NCI-H748 (cell line): ENCODE results near the gene CNKSR1.

Experiments
- DNase-seq: peaks from one replicate; lab custom pipeline; 2025; ENCODE audit not compliant: unreplicated experiment; lab: John Stamatoyannopoulos, UW

The CNKSR1 gene

GRCh38 chr1:26177182-26177684 lies at the start of gene CNKSR1:
Gene CNKSR1 (plus strand): TSS chr1:26177491. CDS start chr1:26177548, 57 bp downstream.
- no peak for DNase-seq

DNA sequence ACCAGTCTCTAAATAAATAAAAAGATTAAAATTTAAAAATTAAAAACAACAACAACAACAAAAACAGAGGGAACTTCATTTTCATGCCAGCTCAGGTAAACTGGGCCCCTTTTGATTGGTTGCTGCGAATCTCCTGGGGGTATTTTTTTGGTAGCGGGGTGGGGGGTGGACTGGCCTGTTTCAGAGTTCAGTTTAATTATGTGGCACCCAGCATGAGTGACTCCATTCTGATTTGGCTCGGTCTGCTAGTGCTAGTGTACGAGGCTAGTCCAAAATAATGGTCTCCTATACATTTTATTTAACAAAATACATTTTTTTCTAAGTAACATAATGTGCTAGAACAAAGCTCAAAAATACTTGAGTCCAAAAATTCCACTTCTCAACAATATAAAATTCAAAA lies 47.5 kb upstream of the CNKSR1 start:
- no peak for DNase-seq

DNA sequence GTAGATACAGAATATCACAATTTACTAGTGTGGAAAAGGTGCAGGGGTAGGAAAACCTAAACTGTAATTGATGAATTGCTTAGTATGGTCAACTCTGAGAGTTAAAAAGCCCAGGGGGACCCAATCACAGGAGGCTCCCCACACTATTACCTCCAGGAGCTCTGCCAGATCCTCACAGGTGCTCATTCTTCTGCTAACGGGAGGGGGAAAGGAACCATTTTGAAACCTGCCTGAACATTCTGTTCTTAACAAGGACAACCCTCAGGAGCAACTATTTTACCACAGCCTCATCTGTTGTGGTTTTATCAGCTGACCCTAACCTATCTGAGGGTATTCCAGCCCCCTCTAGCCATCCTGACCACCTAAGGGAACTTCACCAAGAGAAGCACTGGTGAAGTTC lies 46.6 kb upstream of the CNKSR1 start:
- no peak for DNase-seq

DNA sequence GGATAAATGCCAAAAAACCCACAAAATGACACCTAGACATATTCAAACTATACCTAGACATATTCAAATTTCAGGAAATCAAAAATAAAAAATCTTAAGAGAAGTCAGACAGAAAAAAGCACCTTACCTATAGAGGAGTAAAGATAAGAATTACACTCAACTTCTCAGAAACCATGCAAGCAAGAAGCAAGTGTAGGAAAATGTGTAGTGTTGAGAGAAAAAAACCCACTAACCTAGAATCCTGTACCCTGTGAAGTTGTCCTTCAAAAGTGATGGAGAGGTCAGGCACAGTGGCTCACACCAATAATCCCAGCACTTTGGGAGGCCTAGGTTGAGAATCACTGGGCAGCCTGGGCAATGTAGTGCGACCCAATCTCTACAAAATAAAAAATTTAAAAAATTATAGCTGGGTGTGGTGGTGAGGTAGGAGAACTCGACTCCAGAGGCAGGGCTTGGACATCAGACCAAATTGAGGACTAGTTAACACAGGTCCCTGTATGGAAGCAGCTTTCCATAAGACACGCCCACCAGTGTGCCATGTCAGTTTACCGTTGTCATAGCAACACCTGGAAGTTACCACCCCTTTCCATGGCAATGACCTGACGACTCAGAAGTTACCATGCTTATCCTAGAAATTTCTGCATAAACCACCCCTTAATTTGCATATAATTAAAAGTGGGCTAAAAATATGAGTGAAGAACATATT lies 45.0 kb upstream of the CNKSR1 start:
- DNase-seq = peak; percentile 54

- no peak for DNase-seq
Measured at GRCh38 chr1:26132834-26133167, 44.5 kb upstream of the CNKSR1 start.

DNA sequence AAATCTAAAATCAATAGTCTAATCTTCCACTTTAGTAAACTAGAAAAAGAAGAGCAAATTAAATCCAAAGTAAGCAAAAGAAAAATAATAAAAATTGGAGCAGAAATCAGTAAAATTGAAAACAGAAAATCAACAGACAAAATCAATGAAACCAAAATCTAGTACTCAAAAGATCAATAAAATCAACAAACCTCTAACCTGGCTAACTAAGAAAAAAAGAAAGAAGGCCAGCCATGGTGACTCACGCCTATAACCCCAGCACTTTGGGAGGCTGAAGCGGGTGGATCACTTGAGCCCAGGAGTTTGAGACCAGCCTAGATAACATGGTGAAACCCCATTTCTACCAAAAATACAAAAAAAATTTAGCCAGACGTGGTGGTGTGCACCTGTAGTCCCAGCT lies 42.8 kb upstream of the CNKSR1 start:
- DNase-seq = no peak

DNA sequence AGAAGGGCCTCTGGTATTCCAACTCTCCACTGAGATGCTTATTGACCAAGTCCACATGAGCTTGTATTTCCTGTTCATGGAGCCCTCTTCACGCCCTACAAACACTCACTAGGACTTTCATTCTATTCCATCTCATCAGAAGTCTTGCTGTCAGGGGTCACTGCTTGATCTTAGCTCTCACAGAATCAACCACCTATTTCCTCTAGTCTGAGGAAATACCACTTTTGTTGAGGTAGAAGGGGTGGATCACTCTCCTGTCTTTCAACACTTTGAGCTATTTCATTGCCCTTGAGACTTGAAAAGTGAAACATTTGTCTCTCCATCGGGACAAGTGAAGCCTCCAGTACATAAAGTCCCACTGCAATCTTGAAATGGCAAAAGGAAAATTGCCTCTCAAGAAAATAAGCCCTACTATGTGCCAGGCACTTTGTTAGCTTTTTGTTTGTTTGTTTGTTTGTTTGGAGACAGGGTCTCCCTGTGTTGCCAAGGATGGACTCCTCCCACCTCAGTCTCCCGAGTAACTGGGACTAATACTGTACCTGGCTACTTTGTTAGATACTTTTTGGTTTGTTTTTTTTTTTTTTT lies 38.2 kb upstream of the CNKSR1 start:
- no peak for DNase-seq

GRCh38 chr1:26142159-26142558 lies 35.1 kb upstream of the CNKSR1 start:
- no peak for DNase-seq

DNA sequence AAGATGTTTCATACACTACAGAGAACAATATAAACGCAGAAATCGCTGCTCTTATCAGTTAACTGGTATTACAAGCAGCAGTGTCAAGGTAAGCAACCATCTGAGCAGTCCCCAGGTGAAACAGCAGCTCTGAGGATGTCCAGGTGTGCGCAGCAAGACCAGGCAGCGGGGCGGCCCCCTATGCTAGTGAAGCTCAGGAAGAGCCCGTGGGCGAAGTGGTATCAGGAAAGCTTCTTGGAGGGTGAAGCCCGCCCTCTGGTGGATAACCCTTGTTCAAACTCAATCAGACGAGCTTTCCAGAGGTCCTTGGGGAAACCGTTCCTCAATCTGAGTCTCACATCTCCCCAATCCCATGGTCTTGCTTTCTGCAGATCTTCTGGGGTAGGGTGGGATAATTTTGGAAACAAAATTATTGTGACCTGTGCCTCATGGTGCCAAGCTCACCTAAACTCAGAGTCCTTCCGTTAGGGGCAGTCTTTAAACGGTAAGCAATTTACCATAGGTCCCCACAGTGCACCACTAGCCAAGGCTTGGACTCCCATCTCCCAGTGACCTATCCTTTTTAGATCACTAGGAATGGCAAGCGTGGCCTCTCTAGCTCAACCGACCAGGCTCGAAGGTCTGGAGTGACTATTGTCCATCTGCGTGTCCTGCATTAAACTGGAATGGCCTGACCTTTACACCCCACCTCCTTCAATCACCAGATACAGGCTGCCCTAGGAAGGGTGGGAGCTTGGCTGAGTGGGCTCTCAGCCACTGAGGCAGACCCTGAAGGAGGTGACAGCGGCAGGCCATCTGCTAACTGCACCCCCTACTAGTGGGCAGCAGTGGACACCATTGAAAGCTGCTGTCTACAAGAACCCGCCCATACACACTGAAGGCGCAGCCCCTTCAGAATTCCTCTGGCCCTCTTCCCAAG lies 32.0 kb upstream of the CNKSR1 start:
- peak; percentile 89 for DNase-seq

DNA sequence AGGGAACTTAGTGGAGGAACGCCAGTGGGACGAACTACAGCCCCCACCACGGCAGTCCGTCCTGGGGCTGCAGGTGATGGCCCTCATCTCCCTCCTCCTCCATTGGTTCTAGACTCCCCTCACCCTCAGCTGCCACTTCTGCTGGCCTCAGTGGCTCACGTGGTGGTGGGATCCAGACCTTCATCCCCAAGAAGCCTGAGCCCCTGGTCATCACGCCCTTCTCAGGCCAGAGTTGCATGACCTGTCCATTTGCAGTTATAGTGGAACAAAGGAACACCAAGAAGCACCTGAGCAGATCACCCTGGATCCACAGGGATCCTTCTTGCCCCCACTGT lies 31.4 kb upstream of the CNKSR1 start:
- DNase-seq = no peak

DNA sequence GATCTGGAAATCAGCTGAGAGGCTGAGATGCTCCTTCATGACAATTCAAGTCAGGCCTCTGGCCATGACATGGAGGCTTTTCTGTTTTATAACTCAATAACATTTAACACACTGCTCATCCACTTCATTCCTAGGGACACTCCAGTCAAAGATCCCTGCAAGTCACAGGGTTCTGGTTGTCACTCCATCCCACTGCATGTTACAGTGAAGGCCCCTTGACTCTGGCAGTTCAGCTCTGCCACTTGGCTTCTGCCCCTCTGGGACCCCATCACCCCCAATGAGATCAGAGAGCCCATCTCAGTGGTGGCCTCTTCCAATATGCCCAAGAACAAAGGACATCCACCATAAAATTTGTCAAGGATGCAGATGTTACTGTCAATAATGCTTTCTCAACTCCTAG lies 28.4 kb upstream of the CNKSR1 start:
- no peak for DNase-seq

DNA sequence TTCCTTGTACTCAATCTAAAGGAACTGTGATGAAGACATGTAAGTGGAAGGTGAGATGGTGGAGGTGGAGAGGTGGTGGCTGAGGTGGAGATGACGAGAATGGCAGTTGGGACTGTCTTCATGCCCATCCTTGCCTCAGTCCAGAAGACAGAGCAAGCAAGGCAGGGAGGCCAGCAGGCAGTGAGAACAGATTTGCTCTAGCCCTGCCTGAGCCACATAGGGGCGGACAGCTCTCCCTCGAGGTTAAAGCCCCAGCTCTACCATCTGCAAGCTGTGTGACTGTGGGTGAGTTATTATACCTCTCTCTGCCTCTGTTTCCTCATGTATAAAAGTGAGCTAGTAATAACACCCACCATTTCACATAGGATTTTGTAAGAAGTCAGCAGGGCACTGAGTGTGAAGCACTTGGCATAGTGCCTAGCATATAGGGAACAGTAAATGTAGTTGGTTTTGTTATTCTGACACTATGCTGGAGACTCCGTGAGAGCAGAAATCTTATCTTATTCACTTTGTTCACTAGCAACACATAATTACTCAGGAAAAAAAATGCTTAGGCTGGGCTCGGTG lies 23.2 kb upstream of the CNKSR1 start:
- DNase-seq = no peak

DNA sequence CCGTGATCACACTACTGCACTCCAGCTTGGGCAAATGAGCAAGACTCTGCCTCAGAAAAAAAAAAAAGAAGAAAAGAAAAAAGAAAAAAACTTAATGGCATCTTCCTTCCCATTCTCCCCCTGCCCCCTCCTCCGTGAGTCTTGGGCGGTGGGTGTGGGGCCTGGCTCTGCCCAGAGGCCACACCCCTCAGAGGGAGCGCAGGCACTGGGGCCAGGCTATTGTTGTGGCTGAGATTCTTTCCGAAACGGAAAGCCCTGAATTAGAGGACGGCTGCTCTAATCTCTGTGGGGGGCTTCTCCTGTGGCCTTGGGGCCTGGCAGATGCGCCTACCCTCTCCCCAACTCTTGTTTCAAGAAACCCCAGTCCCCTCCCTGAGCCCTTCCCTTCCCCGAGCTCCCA lies 22.5 kb upstream of the CNKSR1 start:
- no peak for DNase-seq

GRCh38 chr1:26155370-26156284 lies 21.7 kb upstream of the CNKSR1 start:
- no peak for DNase-seq

- DNase-seq = no peak
Measured at GRCh38 chr1:26156285-26157038, 20.8 kb upstream of the CNKSR1 start.

DNA sequence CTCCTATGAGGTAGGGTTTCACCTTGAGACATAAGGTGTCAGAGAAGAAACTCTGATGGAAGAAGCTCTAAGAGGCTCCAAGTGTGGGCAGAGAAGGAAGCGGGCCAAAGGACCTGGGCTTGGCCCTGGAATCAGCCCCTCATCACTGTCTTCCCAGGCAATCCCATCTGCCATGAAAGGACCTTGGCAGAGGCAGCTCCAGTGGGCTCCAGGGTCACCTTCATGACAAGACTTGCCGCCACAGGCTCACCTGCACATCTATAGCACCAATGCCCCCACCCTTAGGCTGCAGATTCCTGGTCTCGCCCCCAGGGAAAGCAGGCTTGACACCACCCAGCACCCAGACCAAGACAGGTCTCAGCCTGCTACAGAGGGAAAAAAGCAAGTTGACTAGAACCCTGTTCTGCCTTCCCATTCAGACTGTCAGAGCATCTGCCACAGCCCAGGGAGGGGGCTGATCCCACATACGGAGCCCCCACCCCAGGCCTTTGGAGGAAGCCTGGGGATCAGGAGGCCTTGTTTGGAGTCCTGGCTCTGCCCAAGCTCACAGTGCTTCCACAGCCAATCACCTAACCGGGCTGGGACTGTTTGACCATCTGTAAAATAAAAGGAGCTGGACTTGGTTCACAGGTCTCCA lies 18.9 kb upstream of the CNKSR1 start:
- no peak for DNase-seq

DNA sequence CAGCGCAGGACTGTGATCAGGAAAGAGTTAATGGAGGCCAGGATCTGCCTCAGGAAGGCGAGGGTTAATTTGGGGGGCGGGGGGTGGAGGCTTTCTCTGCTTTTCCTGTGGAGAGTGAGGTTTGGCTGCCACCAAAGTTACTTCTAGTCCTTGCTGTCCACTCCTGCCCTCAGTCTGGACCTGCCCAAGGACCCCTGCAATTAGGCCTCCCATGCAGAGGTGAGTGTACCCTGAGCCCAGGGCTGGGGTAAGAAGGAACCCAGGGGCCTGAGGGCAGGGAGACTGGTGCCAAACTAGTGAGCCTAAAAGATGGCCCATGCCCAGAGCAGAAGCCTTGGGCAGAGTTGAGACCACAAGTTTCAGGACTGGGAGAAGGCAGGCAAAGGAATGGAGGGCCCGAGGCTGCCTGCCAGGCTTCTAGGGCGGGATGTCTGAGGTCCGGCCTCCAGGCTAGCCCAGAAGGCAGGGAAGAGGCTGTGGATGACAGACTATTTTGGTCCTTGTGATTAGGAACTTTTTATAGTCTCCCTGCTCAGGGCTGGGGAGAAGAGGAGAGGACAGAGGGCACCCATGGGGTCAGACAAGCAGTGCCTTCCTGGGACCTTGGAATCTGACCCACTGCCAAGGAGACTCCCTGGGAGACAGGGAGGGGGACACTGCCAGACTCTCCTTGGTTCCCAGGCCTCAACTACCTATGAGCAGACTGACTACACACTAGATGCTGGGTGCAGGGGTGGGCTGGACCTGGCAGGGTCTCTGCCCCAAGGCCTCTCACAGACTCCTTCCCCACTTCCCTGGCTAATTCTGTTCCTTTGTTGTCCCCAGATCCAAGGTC lies 18.2 kb upstream of the CNKSR1 start, which contains the start of gene FAM110D:
FAM110D (plus strand) TSS at position 172 of the 835 bp plus-strand sequence. CDS start 2,213 bp downstream, outside the sequence.
- DNase-seq = no peak

GRCh38 chr1:26159743-26160039 lies 17.6 kb upstream of the CNKSR1 start:
- no peak for DNase-seq
